HL-60 (cell line): ENCODE data around the gene LRP8.

Source experiments
- DNase-seq, 2 experiments: peaks; one replicate each; pipeline ENCODE4 v3.0.0-alpha.2; 2010 to 2020; ENCODE audit warnings: low read depth in 1 of 2, low spot score in 1 of 2
- H3K27ac ChIP-seq: fragments of 250-450 bp; sonication (Bioruptor Pico); replicated peaks from 2 replicates; pipeline ENCODE4 v1.5.1; 2020; ENCODE audit warnings: mild to moderate bottlenecking, moderate library complexity
- H3K27me3 ChIP-seq: fragments of 250-450 bp; sonication (Bioruptor Pico); 2 replicates; pipeline ENCODE4 v1.5.1; 2021; ENCODE audit warnings: mild to moderate bottlenecking, moderate library complexity; ENCODE audit not compliant: insufficient read depth, poor library complexity, severe bottlenecking
- H3K4me3 ChIP-seq: replicated peaks from 2 replicates; pipeline ENCODE4 v1.5.1; 2011; ENCODE audit warnings: mild to moderate bottlenecking, control low read depth, low read length; ENCODE audit not compliant: insufficient read depth
- GABPA ChIP-seq: IDR thresholded peaks from 2 replicates; pipeline ENCODE4 v1.6.1; 2012; ENCODE audit warnings: low read depth
- POLR2AphosphoS5 ChIP-seq: IDR thresholded peaks from 2 replicates; pipeline ENCODE4 v1.6.1; 2012; ENCODE audit warnings: low read depth
- SPI1 ChIP-seq: IDR thresholded peaks from 2 replicates; pipeline ENCODE4 v1.6.1; 2012; ENCODE audit warnings: low read depth, mild to moderate bottlenecking, borderline replicate concordance
- TF ChIP-seq, protein P1 (sequence below): IDR thresholded peaks from 2 replicates; pipeline ENCODE4 v1.6.1; 2012; ENCODE audit warnings: low read depth; ENCODE audit not compliant: insufficient replicate concordance
- TF ChIP-seq, protein P2 (sequence below): IDR thresholded peaks from one replicate; pipeline ENCODE4 v1.5.1; 2011; ENCODE audit warnings: low read length, control low read depth, inconsistent platforms; ENCODE audit not compliant: insufficient read depth

The LRP8 gene

DNA sequence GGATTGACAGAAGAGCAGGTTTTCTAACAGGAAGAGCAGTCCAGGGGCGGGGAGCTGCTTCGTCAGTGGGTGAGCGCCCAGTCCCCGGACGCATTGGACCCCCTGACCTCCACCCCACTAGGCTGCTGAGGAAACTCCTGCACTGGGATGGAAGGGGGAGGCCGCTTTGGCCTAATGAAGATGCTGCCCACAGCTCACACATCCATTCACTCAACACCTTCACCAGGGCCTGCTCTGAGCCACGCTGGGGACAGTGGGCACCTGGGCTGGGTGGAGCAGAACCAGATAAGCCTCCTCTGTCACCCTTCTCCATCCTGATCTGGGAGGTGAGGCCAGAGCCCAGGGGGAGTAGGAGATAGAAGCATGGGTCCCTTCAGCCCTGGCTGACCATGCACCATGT is 13.3 kb downstream of the LRP8 start:
- no peak overlapping the region for H3K4me3 ChIP-seq
- H3K27ac ChIP-seq: no peak overlapping the region
- TF ChIP-seq, protein P1, sequence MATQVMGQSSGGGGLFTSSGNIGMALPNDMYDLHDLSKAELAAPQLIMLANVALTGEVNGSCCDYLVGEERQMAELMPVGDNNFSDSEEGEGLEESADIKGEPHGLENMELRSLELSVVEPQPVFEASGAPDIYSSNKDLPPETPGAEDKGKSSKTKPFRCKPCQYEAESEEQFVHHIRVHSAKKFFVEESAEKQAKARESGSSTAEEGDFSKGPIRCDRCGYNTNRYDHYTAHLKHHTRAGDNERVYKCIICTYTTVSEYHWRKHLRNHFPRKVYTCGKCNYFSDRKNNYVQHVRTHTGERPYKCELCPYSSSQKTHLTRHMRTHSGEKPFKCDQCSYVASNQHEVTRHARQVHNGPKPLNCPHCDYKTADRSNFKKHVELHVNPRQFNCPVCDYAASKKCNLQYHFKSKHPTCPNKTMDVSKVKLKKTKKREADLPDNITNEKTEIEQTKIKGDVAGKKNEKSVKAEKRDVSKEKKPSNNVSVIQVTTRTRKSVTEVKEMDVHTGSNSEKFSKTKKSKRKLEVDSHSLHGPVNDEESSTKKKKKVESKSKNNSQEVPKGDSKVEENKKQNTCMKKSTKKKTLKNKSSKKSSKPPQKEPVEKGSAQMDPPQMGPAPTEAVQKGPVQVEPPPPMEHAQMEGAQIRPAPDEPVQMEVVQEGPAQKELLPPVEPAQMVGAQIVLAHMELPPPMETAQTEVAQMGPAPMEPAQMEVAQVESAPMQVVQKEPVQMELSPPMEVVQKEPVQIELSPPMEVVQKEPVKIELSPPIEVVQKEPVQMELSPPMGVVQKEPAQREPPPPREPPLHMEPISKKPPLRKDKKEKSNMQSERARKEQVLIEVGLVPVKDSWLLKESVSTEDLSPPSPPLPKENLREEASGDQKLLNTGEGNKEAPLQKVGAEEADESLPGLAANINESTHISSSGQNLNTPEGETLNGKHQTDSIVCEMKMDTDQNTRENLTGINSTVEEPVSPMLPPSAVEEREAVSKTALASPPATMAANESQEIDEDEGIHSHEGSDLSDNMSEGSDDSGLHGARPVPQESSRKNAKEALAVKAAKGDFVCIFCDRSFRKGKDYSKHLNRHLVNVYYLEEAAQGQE: no peak
- TF ChIP-seq POLR2AphosphoS5 (no peak), GABPA (no peak), SPI1 (no peak)
- TF ChIP-seq, protein P2, sequence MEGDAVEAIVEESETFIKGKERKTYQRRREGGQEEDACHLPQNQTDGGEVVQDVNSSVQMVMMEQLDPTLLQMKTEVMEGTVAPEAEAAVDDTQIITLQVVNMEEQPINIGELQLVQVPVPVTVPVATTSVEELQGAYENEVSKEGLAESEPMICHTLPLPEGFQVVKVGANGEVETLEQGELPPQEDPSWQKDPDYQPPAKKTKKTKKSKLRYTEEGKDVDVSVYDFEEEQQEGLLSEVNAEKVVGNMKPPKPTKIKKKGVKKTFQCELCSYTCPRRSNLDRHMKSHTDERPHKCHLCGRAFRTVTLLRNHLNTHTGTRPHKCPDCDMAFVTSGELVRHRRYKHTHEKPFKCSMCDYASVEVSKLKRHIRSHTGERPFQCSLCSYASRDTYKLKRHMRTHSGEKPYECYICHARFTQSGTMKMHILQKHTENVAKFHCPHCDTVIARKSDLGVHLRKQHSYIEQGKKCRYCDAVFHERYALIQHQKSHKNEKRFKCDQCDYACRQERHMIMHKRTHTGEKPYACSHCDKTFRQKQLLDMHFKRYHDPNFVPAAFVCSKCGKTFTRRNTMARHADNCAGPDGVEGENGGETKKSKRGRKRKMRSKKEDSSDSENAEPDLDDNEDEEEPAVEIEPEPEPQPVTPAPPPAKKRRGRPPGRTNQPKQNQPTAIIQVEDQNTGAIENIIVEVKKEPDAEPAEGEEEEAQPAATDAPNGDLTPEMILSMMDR: no peak
- no peaks in the 10 kb centered on the region for H3K27me3 ChIP-seq
- DNase-seq: no peak

DNA sequence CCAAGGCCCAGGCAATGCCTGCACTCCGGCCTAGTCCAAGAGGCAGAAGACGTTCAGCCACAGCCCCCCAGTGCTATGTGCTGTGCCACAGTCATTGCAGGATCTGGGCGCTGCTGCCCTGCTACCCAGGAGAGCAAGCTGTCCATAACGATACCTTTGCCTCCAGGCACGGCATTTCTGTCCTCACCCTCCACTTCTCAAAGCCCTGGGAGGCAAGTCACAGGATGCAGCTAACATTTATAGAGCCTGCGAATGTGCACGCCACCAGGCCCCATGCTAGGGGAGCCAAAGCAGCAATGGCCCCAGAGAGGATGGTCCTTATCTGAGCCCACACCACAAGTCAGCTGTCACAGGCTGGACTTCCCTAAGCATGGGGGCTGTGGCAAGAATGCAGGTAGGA is 13.8 kb downstream of the LRP8 start:
- H3K4me3 ChIP-seq: no peak overlapping the region
- DNase-seq: no peak
- TF ChIP-seq, protein P1: no peak
- TF ChIP-seq POLR2AphosphoS5 (no peak), SPI1 (no peak), GABPA (no peak)
- TF ChIP-seq, protein P2: no peak
- no peak overlapping the region for H3K27ac ChIP-seq
- no peaks in the 10 kb centered on the region for H3K27me3 ChIP-seq

DNA sequence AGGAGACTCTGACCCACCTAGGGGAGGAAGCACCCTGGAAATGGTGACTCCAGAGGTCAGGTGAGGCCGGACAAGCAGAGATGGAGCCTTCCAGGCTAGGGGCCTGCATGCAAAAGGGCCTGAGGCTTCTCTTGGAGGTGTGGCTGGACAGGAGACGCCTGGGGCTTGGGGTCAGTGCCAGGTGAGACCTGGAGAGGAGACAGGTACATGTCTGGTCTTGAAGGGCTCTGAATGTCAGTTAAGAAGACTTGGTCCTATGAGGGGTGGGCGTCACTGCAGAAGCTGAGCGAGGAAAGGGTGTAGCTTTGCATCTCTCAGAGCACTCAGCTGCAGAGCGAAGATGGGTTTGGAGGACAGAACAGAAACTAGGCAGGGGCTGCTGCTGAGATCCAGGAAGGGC is 14.3 kb downstream of the LRP8 start:
- Histone ChIP-seq H3K27me3 (no peaks in the 10 kb centered on the region), H3K27ac (no peak overlapping the region), H3K4me3 (no peak overlapping the region)
- TF ChIP-seq, protein P2: no peak
- no peak for TF ChIP-seq SPI1
- TF ChIP-seq, protein P1: no peak
- no peak for TF ChIP-seq GABPA
- no peak for TF ChIP-seq POLR2AphosphoS5
- no peak for DNase-seq
